ENCODE measurements around the gene VWA5B2.

DNA sequence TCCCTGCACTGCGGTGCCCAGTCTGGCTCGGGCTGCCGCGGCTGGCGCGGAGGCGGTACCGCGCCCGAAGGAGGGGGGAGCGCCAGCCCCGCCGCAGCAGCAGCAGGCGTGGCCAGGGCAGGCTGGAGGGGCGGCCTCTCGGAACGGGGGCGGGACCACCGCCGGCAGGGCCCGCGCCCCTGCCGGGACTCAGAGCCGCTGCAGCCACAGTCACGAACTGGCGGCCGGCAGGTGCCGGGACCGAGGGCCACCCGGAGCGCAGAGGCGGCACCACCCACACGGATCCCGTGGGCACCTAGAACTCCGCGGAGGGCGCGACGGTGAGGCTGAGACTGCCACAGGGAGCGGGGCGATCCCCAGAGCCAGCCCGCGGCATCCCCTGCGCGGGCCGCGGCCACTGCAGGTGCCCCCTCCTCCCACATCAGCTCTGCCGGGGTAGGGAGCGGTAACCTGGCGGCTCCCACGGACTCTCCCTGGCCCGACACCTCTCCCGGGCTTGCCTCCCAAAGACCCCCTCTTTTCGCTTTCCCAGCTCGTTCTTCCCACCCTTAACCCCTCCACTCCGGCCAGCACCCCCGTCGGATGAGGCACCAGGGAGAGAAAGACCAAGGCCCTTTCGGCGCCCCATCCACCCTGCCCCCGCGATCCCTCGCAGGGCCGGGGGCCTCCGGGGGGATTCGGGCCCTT lies at the start of gene VWA5B2:
- TF ChIP-seq, protein P1, sequence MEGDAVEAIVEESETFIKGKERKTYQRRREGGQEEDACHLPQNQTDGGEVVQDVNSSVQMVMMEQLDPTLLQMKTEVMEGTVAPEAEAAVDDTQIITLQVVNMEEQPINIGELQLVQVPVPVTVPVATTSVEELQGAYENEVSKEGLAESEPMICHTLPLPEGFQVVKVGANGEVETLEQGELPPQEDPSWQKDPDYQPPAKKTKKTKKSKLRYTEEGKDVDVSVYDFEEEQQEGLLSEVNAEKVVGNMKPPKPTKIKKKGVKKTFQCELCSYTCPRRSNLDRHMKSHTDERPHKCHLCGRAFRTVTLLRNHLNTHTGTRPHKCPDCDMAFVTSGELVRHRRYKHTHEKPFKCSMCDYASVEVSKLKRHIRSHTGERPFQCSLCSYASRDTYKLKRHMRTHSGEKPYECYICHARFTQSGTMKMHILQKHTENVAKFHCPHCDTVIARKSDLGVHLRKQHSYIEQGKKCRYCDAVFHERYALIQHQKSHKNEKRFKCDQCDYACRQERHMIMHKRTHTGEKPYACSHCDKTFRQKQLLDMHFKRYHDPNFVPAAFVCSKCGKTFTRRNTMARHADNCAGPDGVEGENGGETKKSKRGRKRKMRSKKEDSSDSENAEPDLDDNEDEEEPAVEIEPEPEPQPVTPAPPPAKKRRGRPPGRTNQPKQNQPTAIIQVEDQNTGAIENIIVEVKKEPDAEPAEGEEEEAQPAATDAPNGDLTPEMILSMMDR (IDR thresholded peaks at IDR 0.05; ENCODE audit: poor library complexity, severe bottlenecking), result peak; percentile 55
- TF ChIP-seq REST (IDR thresholded peaks at IDR 0.05; ENCODE audit: borderline replicate concordance) (no peak), POLR2AphosphoS5 (IDR thresholded peaks at IDR 0.05) (no peak), EZH2 (IDR thresholded peaks at IDR 0.05; ENCODE audit: borderline replicate concordance, insufficient read depth, low read length, poor library complexity, severe bottlenecking) (no peak)

All from neural cell (in vitro differentiated cells).